Mesodermal cell (in vitro differentiated cells): ENCODE data around the gene CPEB1.

Experiments
- H3K27ac ChIP-seq: 2 replicates; pipeline ENCODE4 v1.7.0; 2013; ENCODE audit warnings: mild to moderate bottlenecking, low read depth, low read length, moderate library complexity; ENCODE audit not compliant: severe bottlenecking
- H3K36me3 ChIP-seq: 2 replicates; pipeline ENCODE4 v1.7.1; 2013; ENCODE audit warnings: mild to moderate bottlenecking, low read length, moderate library complexity; ENCODE audit not compliant: control insufficient read depth, insufficient read depth
- H3K4me1 ChIP-seq: one replicate; pipeline ENCODE4 v1.7.1; 2013; ENCODE audit warnings: mild to moderate bottlenecking, low read length; ENCODE audit not compliant: insufficient read depth, control insufficient read depth, poor library complexity, severe bottlenecking
- H3K4me3 ChIP-seq: 2 replicates; pipeline ENCODE4 v1.7.0; 2013; ENCODE audit warnings: low read length, control low read depth, mild to moderate bottlenecking; ENCODE audit not compliant: insufficient read depth, poor library complexity, severe bottlenecking; ENCODE audit errors: extremely low read depth
- H3K9me3 ChIP-seq: 2 replicates; pipeline ENCODE4 v1.7.1; 2013; ENCODE audit warnings: mild to moderate bottlenecking, low read length, moderate library complexity; ENCODE audit not compliant: control insufficient read depth
- WGBS, 2 experiments: methylation state at CpG; one replicate each; pipeline ENCODE4 v1.1.5; 2013; ENCODE audit warnings: missing lambda C conversion rate in 2 of 2; ENCODE audit not compliant: insufficient coverage in 2 of 2; 5-methylcytosine and 5-hydroxymethylcytosine counted together

Gene CPEB1

GRCh38 chr15:82635798-82636197 lies 11.4 kb downstream of the CPEB1 start:
- Histone ChIP-seq H3K9me3 (no peaks in the 10 kb centered on the region), H3K27ac (no peak overlapping the region), H3K36me3 (no peaks in the 10 kb centered on the region), H3K4me1 (peaks cover 5% of the 10 kb centered on the region), H3K4me3 (no peak overlapping the region)
- WGBS, 2 experiments = 83 to 85% methylated on average over 2 of the region's 2 CpGs

GRCh38 chr15:82630033-82630432 lies 17.1 kb downstream of the CPEB1 start:
- H3K4me3 ChIP-seq = no peak overlapping the region
- no peaks in the 10 kb centered on the region for H3K9me3 ChIP-seq
- no peak overlapping the region for H3K27ac ChIP-seq
- no peaks in the 10 kb centered on the region for H3K4me1 ChIP-seq
- no peaks in the 10 kb centered on the region for H3K36me3 ChIP-seq
- WGBS, 2 experiments = 67 to 89% methylated on average over 2 to 3 of the region's 4 CpGs

- Histone ChIP-seq H3K36me3 (no peaks in the 10 kb centered on the region), H3K9me3 (no peaks in the 10 kb centered on the region), H3K27ac (no peak overlapping the region), H3K4me3 (no peak overlapping the region), H3K4me1 (no peaks in the 10 kb centered on the region)
- 89% methylated on average over 2 of the region's 4 CpGs for WGBS, 2 experiments
Observed at GRCh38 chr15:82625136-82625535, 22.0 kb downstream of the CPEB1 start.

- Histone ChIP-seq H3K36me3 (no peaks in the 10 kb centered on the region), H3K4me1 (no peaks in the 10 kb centered on the region), H3K4me3 (no peak overlapping the region), H3K9me3 (no peaks in the 10 kb centered on the region), H3K27ac (no peak overlapping the region)
- WGBS, 2 experiments = 93 to 100% methylated on average over 3 of the region's 3 CpGs
Observed at GRCh38 chr15:82624438-82624837, 22.7 kb downstream of the CPEB1 start.

- Histone ChIP-seq H3K36me3 (no peaks in the 10 kb centered on the region), H3K9me3 (no peaks in the 10 kb centered on the region), H3K4me1 (no peaks in the 10 kb centered on the region), H3K27ac (no peak overlapping the region), H3K4me3 (no peak overlapping the region)
- WGBS, 2 experiments = 71 to 94% methylated on average over 1 to 2 of the region's 2 CpGs
Observed at GRCh38 chr15:82624008-82624407, 23.2 kb downstream of the CPEB1 start.

- H3K9me3 ChIP-seq = no peaks in the 10 kb centered on the region
- WGBS, 2 experiments = 57% methylated on average over 1 of the region's 1 CpG; no CpG with 5 or more reads in 1 of the 2 experiments
- no peak overlapping the region for H3K4me3 ChIP-seq
- no peak overlapping the region for H3K27ac ChIP-seq
- H3K36me3 ChIP-seq = no peaks in the 10 kb centered on the region
- H3K4me1 ChIP-seq = no peaks in the 10 kb centered on the region
Observed at GRCh38 chr15:82621970-82622369, 25.2 kb downstream of the CPEB1 start.

GRCh38 chr15:82613747-82614146 lies 33.4 kb downstream of the CPEB1 start:
- 80 to 83% methylated on average over 9 of the region's 12 CpGs for WGBS, 2 experiments
- no peaks in the 10 kb centered on the region for H3K9me3 ChIP-seq
- no peak overlapping the region for H3K4me3 ChIP-seq
- no peak overlapping the region for H3K27ac ChIP-seq
- H3K36me3 ChIP-seq = no peaks in the 10 kb centered on the region
- no peaks in the 10 kb centered on the region for H3K4me1 ChIP-seq

- no peaks in the 10 kb centered on the region for H3K9me3 ChIP-seq
- H3K4me3 ChIP-seq = no peak overlapping the region
- H3K4me1 ChIP-seq = no peaks in the 10 kb centered on the region
- no peaks in the 10 kb centered on the region for H3K36me3 ChIP-seq
- no peak overlapping the region for H3K27ac ChIP-seq
- 82 to 90% methylated on average over 1 to 2 of the region's 4 CpGs for WGBS, 2 experiments
Observed at GRCh38 chr15:82611348-82611747, 35.8 kb downstream of the CPEB1 start.

- H3K27ac ChIP-seq = no peak overlapping the region
- no peak overlapping the region for H3K4me3 ChIP-seq
- WGBS, 2 experiments = 92 to 100% methylated on average over 4 of the region's 5 CpGs
- H3K9me3 ChIP-seq = no peaks in the 10 kb centered on the region
- no peaks in the 10 kb centered on the region for H3K4me1 ChIP-seq
- H3K36me3 ChIP-seq = no peaks in the 10 kb centered on the region
Observed at GRCh38 chr15:82602195-82602594, 45.0 kb downstream of the CPEB1 start.

GRCh38 chr15:82599862-82600261 lies 47.3 kb downstream of the CPEB1 start:
- no CpG with 5 or more reads among the region's 1 CpG for WGBS, 2 experiments
- Histone ChIP-seq H3K4me1 (no peaks in the 10 kb centered on the region), H3K27ac (no peak overlapping the region), H3K36me3 (no peaks in the 10 kb centered on the region), H3K4me3 (no peak overlapping the region), H3K9me3 (no peaks in the 10 kb centered on the region)

- H3K9me3 ChIP-seq = no peaks in the 10 kb centered on the region
- H3K4me1 ChIP-seq = no peaks in the 10 kb centered on the region
- WGBS, 2 experiments = no CpG with 5 or more reads among the region's 2 CpGs
- no peak overlapping the region for H3K4me3 ChIP-seq
- H3K27ac ChIP-seq = no peak overlapping the region
- H3K36me3 ChIP-seq = no peaks in the 10 kb centered on the region
Observed at GRCh38 chr15:82597815-82598214, 49.3 kb downstream of the CPEB1 start.
